ENCODE results near the gene ERGIC3.

The ERGIC3 gene

DNA sequence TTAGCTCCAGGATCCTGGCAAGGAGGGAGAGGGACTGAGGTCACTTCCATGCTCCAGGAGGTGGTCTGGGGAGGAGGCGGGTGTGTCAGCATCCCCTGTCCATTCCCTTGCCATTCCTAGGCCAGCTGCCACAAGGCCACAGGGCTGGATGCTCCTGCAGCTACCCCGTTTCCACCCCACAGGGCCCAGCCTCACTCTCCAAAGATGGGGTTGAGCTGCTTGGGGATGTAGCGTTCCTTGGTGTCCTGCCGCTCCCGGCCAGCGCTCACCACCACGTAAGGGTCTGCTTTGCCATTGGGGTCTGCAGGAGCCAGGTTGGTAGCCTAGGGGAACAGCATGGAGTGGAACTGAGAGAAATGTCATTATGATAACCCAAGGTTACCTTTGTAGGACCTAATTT is 23.0 kb downstream of the ERGIC3 start:
- Histone ChIP-seq H3K36me3 (ENCODE audit: low read depth) (no peaks in the 10 kb centered on the region), H3K27ac (ENCODE audit: poor library complexity, severe bottlenecking) (no peak overlapping the region), H3K27me3 (ENCODE audit: insufficient read depth, poor library complexity, severe bottlenecking) (no peaks in the 10 kb centered on the region), H3K9me3 (ENCODE audit: severe bottlenecking) (no peaks in the 10 kb centered on the region), H3K4me3 (ENCODE audit: severe bottlenecking) (no peak overlapping the region), H3K4me1 (ENCODE audit: insufficient read depth, poor library complexity, severe bottlenecking) (no peaks in the 10 kb centered on the region)
- ATAC-seq (ENCODE audit: low read depth), result no peak
- TF ChIP-seq, protein P1, sequence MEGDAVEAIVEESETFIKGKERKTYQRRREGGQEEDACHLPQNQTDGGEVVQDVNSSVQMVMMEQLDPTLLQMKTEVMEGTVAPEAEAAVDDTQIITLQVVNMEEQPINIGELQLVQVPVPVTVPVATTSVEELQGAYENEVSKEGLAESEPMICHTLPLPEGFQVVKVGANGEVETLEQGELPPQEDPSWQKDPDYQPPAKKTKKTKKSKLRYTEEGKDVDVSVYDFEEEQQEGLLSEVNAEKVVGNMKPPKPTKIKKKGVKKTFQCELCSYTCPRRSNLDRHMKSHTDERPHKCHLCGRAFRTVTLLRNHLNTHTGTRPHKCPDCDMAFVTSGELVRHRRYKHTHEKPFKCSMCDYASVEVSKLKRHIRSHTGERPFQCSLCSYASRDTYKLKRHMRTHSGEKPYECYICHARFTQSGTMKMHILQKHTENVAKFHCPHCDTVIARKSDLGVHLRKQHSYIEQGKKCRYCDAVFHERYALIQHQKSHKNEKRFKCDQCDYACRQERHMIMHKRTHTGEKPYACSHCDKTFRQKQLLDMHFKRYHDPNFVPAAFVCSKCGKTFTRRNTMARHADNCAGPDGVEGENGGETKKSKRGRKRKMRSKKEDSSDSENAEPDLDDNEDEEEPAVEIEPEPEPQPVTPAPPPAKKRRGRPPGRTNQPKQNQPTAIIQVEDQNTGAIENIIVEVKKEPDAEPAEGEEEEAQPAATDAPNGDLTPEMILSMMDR (IDR thresholded peaks at IDR 0.05; ENCODE audit: poor library complexity, severe bottlenecking), result no peak
- no peak for DNase-seq (ENCODE audit: low spot score)

DNA sequence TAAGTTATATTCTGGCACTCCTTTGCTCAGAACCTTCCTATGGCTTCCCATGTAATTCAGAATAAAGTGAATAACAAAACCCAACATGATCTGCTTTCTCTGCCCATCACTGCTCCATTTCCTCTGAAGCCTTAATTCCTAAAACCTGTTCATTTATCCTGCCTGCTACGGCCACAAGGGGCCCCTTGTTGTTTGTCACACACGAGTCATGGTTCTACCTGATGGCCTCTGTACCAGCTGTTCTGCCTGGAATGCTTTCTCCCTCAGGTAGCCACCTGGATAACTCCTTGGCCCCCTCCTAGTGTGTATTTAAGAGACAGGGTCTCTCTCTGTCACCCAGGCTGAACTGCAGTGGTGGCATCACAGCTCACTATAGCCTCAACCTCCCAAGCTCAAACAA is 26.8 kb downstream of the ERGIC3 start:
- Histone ChIP-seq H3K4me1 (ENCODE audit: insufficient read depth, poor library complexity, severe bottlenecking) (no peaks in the 10 kb centered on the region), H3K27me3 (ENCODE audit: insufficient read depth, poor library complexity, severe bottlenecking) (no peaks in the 10 kb centered on the region), H3K27ac (ENCODE audit: poor library complexity, severe bottlenecking) (no peak overlapping the region), H3K36me3 (ENCODE audit: low read depth) (no peaks in the 10 kb centered on the region), H3K4me3 (ENCODE audit: severe bottlenecking) (no peak overlapping the region), H3K9me3 (ENCODE audit: severe bottlenecking) (peaks cover under 1% of the 10 kb centered on the region)
- peak; percentile 66 for DNase-seq (ENCODE audit: low spot score)
- TF ChIP-seq, protein P1 (IDR thresholded peaks at IDR 0.05; ENCODE audit: poor library complexity, severe bottlenecking), result peak; percentile 70
- ATAC-seq (ENCODE audit: low read depth), result peak; percentile 83

DNA sequence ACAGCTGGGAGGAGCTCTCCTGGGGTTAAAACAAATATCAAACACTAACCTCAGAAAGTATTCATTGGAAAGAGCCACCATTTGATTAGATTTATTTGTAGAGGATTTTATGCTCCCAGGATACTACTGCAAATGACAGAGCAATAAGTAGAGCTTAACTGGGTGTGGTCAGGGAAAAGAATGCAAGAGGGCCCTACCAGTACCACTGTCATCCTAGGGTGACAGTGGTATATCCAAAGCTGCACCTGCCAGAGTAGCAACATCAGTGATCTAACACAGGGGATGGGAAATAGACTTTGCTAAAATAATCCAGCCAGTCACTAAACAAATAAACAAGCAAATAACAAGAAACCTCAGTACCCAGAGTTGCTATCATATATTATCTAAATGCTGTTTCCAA is 29.7 kb downstream of the ERGIC3 start:
- no peak overlapping the region for H3K4me3 ChIP-seq (ENCODE audit: severe bottlenecking)
- ATAC-seq (ENCODE audit: low read depth), result no peak
- TF ChIP-seq, protein P1 (IDR thresholded peaks at IDR 0.05; ENCODE audit: poor library complexity, severe bottlenecking), result no peak
- no peak overlapping the region for H3K27ac ChIP-seq (ENCODE audit: poor library complexity, severe bottlenecking)
- H3K9me3 ChIP-seq (ENCODE audit: severe bottlenecking), result peaks cover 2% of the 10 kb centered on the region
- H3K4me1 ChIP-seq (ENCODE audit: insufficient read depth, poor library complexity, severe bottlenecking), result no peaks in the 10 kb centered on the region
- no peak for DNase-seq (ENCODE audit: low spot score)
- H3K36me3 ChIP-seq (ENCODE audit: low read depth), result no peaks in the 10 kb centered on the region
- no peaks in the 10 kb centered on the region for H3K27me3 ChIP-seq (ENCODE audit: insufficient read depth, poor library complexity, severe bottlenecking)

DNA sequence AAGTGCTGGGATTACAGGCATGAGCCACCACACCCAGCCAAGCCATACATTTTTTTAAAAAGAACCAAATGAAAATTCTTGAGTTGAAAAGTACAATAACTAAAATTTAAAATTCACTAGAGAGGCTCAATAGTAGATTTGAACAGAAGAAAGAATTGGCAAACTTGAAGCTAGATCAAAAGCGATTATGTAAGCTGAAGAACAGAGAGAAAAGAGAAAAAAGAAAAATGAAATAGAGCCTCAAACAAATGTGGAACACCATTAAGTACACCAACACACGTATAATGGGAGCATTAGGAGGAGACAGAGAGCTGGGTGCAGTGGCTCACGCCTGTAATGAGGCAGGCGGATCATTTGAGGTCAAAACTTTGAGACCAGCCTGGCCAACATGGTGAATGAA is 31.0 kb downstream of the ERGIC3 start:
- H3K36me3 ChIP-seq (ENCODE audit: low read depth), result no peaks in the 10 kb centered on the region
- no peak overlapping the region for H3K4me3 ChIP-seq (ENCODE audit: severe bottlenecking)
- H3K4me1 ChIP-seq (ENCODE audit: insufficient read depth, poor library complexity, severe bottlenecking), result no peaks in the 10 kb centered on the region
- no peak for DNase-seq (ENCODE audit: low spot score)
- TF ChIP-seq, protein P1 (IDR thresholded peaks at IDR 0.05; ENCODE audit: poor library complexity, severe bottlenecking), result no peak
- H3K9me3 ChIP-seq (ENCODE audit: severe bottlenecking), result peaks cover 2% of the 10 kb centered on the region
- no peak for ATAC-seq (ENCODE audit: low read depth)
- no peak overlapping the region for H3K27ac ChIP-seq (ENCODE audit: poor library complexity, severe bottlenecking)
- H3K27me3 ChIP-seq (ENCODE audit: insufficient read depth, poor library complexity, severe bottlenecking), result no peaks in the 10 kb centered on the region

DNA sequence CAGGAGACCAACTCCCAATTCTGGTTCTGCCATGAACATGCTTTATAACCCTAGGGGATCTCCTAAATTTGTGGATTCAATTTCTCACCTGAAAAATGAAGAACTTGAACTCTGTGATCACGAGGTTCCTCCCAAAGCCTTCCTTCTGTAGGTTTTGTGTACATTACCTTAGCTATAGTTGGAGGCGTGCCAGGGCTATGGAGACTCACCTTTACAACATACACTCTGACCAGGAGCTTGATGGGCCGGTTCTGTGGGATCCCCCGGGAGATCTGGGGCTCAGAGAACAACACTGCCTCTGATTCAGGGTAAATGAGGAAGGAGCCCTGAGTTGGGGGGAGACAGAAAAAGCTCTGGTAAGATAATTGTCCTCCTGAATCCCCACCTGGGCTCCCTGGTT is 34.1 kb downstream of the ERGIC3 start:
- no peaks in the 10 kb centered on the region for H3K4me1 ChIP-seq (ENCODE audit: insufficient read depth, poor library complexity, severe bottlenecking)
- no peaks in the 10 kb centered on the region for H3K36me3 ChIP-seq (ENCODE audit: low read depth)
- H3K27ac ChIP-seq (ENCODE audit: poor library complexity, severe bottlenecking), result no peak overlapping the region
- H3K9me3 ChIP-seq (ENCODE audit: severe bottlenecking), result peaks cover 2% of the 10 kb centered on the region
- DNase-seq (ENCODE audit: low spot score), result peak; percentile 89
- H3K4me3 ChIP-seq (ENCODE audit: severe bottlenecking), result no peak overlapping the region
- TF ChIP-seq, protein P1 (IDR thresholded peaks at IDR 0.05; ENCODE audit: poor library complexity, severe bottlenecking), result no peak
- no peaks in the 10 kb centered on the region for H3K27me3 ChIP-seq (ENCODE audit: insufficient read depth, poor library complexity, severe bottlenecking)
- ATAC-seq (ENCODE audit: low read depth), result peak; percentile 67
